Fibroblast of skin of scalp (primary cell): ENCODE results near the gene LPP.

Source experiments
- DNase-seq: peaks from one replicate; pipeline ENCODE4 v3.0.0-alpha.2; 2013

LPP gene

DNA sequence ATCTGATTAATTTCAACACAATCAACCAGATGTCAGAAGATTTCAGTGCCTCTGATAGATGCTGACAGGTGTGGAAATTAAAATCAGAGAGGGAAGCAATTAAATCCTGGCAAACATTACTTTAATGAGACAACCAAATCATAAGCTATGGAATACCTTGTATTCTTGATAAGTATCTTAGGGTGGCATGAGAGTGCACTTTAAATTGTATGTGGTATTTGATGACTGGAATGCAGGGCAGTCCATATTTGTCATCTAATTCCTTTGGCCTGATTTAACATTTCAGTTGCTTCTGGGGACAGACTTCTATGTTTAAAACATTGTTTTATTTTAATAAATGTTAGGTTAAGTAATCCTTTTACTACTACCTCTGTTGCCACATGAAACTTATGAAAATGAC, 184.1 kb downstream of the LPP start:
- peak; percentile 63 for DNase-seq

GRCh38 chr3:188339410-188340295, 185.7 kb downstream of the LPP start:
- DNase-seq = no peak

- DNase-seq = no peak
These were observed 187.5 kb downstream of the LPP start for GRCh38 chr3:188341501-188341900.

- no peak for DNase-seq
These were observed 189.2 kb downstream of the LPP start for GRCh38 chr3:188342991-188343732.

GRCh38 chr3:188343894-188344293, 189.9 kb downstream of the LPP start:
- no peak for DNase-seq

- DNase-seq = peak; percentile 33
These were observed 191.3 kb downstream of the LPP start for GRCh38 chr3:188345223-188345622.

- DNase-seq = peak; percentile 96
These were observed 194.7 kb downstream of the LPP start for GRCh38 chr3:188348435-188349244.

DNA sequence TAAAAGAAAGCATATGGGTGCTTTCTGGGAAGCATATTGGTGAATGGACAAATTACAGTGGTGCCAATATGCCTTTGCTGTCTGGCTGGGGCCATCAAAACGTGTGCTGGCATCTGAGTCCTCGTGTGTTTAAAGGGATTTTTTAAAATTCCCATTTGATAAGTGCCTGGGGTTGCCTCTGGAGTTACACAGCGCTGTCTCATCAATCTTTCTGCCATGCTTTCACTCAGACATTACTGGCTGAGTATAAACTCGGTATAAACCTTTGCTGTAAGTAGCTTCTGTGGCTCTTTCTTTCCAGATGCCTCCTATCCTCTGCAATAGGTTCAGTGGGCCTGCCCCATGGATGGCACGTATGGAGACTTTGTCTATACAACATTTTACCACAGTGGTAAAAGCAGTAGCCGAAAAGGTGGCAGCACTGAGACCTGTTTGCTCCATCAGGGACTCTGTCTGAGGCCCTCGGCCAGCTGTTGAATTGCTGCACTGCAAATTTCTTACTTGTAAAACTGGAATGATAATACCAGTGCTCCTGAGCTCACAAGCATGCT, 195.5 kb downstream of the LPP start:
- peak; percentile 36 for DNase-seq

DNA sequence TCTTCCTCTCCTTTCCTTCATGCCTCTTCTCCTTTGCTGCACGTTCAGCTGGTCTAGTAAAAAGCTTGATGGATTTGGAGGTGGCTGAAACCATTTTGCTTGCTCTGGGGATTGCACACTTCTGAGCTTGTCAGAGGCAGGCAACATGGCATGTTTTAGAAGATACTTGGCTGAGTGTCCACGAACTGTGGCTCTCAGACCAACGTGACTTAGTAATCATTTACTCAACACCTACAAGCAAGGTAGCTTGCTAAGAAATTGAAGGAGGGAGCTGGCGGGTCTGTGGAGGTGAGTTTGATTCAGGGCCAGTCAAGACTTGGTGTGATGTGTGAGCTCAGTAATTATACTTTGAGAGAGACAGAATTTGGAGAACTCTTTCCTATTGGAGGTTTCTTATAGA, 196.0 kb downstream of the LPP start:
- DNase-seq = no peak

DNA sequence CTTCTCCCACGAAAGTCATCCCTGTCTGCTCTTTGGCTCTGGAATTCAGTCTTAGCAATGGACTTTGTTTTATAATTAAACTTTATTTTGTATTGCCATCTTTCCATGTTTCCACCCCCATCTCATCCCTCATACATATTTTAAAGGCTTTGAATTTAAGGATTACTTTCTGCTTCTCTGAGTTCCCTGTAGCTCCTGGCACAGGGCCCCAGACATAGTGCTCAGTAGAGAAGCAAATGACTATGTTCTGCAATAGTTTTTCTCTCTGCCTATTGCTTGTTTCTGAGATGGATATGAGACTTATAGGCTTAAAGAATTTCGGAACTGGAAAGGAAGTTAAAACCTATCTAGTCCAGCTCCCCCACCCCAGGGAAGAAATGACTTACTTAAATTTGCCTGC, 197.0 kb downstream of the LPP start:
- DNase-seq = peak; percentile 30

- DNase-seq = no peak
These were observed 197.7 kb downstream of the LPP start for GRCh38 chr3:188351648-188352047.

DNA sequence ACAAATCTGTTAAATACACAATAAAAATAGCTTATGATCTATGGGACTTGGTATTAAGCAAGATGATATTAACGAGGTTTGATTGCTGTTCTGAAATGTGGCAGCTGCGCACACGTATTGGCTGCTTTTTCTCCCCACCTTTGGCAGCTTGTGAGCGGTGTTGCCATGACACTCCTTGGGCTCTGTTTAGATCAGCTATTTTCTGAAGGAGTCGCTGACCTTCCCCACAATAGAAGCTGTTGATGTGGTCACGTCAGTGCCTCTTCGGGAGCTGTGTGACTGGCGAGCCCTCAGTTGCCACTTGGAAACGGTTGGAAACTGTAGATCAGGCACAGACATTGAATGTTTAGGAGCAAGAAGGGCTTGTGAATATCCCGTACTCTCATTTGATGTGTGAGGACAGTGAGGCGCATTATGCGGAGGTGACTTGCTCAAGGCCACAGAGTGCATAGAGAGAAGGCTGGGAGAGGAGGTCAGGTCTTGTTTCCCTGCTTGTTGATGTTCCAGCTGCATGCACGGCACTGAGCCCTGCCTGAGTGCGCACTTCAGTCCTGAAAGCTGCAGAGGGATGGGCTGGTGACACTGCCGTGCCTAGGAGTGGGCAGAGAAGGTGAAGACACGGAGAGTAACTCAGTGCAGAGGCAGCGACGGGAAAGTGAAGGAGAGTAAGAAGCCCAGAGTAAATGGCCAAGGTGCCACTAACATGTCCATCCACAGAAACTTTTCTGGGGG, 198.4 kb downstream of the LPP start:
- DNase-seq = no peak

GRCh38 chr3:188353426-188353825, 199.5 kb downstream of the LPP start:
- DNase-seq = no peak

- DNase-seq = no peak
These were observed 205.0 kb downstream of the LPP start for GRCh38 chr3:188358787-188359493.

- peak; percentile 36 for DNase-seq
These were observed 206.5 kb downstream of the LPP start for GRCh38 chr3:188360364-188360881.

DNA sequence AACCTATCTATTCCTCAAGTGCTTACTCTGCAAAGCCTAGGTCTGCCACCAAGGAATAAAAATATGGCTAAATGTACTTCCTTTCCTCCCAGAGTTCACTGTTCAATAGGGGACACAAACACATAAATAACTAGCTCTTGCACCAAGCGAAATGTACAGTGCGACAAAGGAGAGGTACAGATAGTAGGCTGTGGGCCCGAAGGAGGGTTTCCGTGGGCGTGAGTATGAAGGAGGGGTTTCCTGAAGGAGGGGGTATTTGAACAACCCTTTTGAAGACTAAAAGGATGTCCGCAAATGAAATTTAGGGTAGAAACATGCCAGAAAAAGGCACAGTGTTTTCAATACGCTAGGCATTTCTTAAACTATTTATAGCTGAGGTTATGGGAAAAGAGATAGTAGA, 207.9 kb downstream of the LPP start:
- DNase-seq = no peak

GRCh38 chr3:188362405-188362831, 208.5 kb downstream of the LPP start:
- peak; percentile 66 for DNase-seq

DNA sequence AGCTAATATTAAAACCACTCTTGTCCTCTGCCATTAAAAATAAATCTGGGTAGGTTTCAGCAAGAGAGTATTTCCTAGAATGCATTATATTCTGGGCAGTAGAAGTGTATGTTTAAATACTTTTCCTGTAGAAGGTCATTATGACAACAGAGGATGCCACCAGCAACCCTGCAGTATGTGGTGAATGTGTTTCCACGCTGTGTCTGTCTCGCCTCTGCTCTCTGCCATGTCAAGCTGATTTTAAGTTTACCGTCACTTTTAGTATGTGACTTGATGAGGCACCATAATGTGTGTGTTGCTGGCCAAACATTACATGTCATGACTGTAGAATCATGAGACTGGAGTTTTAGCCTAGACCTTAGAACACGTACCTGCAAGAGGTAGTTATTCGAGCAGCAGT, 211.2 kb downstream of the LPP start:
- no peak for DNase-seq

DNA sequence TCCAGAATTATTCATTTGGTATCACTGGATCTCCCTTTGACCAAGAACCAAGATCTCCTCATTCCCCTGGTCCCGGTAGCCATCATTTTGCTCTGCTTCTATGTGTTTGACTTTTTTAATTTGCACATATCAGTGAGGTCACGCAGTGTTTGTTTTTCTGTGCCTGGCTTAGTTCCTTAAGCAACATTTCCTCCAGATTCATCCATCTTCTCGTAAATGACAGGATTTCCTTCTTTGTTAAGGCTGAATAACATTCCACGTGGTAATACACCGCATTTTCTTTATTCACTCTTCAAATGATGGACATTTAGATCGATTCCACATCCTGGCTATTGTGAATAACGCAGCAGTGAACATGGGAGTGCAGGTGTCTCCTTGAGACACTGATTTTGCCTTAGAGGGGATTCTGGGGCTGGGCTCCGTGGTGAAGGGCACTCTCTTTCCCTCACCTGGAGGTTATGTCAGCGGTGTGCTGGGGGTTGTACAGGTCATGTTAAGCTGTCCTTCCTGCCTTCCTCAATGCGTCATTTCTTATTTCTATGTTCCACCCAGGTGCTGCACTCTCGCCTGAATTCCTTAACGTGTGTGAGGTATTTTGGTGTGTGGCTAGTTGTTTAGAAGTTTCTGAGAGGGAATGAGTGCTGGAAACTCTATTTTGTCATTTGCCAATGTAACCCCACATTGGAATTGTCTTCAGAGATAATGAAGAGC, 212.2 kb downstream of the LPP start:
- DNase-seq = no peak

DNA sequence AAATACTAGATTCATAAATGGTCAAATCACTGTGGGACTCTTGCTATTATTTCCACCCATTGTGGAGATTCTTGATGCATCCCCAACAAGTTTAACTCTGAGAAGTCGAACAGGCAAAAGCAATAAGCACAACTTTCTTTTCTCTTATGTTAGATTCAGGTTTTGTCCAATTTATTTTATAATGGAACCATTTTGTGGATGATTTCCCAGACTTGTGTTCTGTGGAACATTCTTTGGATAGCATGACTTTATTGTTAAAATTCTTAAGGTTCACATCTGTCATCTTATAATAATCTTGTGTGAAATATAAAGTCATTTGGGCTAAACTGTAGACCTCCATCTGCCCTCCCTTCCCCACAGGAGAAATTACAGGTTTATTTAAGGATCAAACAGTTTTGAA, 213.7 kb downstream of the LPP start:
- no peak for DNase-seq
